Activated CD4-positive, CD25-positive, alpha-beta regulatory T cell treated with anti-CD3 and anti-CD28 coated beads, Interleukin-2, amount 50 U/mL, for 24 hours (primary cell): ENCODE data around the gene ASF1A.
A peak's percentile ranks its signal among the peaks of the same experiment; 100 is the strongest.

Source experiments
- ATAC-seq, 2 donors: fragments of 150-1000 bp; cut with Tn5 transposase; one replicate each; pipeline ENCODE4 v1.10.0; 2021; ENCODE audit warnings: mild to moderate bottlenecking in 1 of 2, moderate library complexity in 1 of 2

ASF1A gene

DNA sequence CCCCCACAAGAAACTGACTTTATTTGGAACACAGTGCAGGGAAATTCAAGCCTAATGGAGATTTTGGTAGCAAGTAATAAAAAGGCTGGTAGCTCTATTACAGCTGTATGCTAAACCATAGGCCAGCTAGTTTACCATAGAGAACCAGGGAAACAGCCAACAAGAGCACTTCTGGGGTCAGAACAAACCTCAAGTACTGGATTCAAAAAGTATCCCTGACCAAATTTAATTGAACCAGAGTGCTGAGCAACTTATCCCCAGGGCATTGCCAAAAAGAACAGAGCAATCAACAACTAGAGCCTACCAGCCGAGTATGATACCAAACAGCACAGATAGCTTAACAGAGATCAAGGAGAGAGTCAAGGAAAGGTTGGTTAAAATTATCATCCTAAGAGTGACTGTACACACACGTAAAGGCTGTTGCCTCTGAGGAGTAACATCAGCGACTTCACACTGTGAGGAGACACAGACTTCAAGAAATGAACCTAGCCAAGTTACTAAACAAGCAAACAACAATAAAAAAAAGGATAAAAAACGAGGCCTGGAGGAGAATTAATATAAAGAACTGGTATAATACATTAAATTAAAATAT is 11.5 kb upstream of the ASF1A start:
- no peak for ATAC-seq

DNA sequence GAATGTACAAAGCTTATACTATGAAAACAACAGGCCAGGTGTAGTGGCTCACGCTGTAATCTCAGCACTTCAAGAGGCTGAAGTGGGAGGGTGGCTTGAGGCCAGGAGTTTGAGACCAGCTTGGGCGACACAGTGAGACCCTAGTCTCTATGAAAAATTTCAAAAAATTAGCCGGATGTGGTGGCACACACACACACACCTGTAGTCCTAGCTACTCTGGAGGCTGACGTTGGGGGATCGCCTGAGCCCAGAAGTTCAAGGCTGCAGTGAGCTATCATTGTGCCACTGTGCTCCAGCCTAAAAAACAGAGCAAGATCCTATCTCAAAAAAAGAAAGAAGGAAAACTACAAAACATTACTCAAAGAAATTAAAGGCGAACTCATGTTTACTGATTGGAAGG is 7.3 kb upstream of the ASF1A start:
- ATAC-seq, result no peak

DNA sequence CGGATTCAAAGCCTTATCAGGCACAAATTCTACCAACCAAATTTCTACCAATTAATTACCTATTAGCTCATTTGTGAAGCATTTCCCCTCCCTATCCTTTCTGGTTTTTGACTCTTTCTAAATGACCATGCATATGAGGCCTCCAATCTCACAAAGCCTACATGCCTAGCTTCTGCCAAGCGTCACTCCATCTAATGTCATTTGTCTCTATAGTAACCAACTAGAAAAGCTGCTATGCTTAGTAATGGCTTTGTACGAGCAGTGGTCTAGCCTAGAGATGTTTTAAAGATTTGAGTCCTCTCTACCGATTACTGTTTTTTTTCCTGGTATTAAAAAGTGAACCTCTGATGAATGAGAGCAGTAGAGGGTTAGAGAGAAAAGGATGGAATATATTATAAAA is 4.8 kb upstream of the ASF1A start:
- peak; percentile 14 to 41 for ATAC-seq

DNA sequence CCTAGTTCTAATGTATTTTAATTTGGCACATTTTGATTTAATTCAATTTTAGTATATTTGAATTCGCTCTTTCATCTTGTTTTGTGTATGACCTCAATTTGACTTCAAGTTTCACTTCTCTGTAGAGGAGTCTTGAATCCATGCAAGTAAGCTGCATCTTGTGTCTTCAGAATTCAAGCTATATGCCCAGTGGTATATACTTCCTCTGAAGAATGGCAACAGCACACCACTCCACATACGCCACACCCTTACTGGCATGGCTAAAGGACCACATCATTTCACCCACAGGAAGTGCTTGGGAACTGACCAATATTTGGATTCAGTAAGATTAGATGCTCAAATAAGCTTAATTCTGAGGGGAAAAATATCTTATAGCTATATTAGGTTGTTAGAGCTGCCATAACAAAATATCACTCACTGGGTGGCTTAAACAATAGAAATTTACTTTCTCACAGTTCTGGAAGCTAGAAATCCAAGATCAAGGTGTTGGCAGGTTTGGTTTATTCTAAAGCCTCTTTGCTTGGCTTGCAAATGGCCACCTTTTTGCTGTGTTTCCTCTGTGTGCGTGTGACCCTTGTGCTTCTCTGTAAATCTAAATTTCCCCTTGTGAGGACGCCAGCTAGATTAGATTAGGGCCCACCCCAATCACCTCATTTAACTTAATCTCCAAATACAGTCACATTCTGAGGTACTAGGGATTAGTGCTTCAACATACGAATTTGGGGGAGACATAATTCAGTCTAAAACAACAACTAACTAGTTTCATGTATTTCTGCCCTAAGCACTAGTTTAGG is 2.8 kb upstream of the ASF1A start:
- ATAC-seq, result no peak

DNA sequence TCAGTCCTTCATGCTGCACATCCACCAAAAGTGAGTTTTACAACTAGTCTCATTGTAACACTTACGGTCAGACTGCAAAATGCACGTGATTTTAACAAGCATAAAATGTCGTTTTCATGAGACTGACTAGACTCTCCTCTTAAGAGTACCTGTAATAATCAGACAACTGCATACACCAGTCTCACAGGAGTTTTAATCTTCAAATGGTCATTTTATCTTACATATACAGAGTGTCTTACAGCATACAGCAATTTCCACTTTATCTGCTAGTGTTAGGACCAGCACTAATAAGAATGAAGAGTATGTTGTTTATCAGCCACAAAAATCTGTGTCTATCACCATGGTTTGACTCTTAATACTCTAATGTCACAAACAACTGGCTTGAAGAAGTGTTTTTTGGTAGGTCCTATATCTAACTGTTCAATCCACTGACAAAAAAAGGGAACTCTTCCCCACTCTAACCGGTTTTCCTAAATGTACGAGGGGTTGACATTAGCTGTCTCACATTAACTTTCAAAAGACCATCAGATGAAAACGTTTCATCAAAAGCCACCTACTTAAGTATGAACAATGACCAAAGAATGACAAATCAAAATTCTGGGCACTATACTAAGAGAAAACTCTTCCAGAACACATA is 1.5 kb upstream of the ASF1A start:
- ATAC-seq, result no peak

DNA sequence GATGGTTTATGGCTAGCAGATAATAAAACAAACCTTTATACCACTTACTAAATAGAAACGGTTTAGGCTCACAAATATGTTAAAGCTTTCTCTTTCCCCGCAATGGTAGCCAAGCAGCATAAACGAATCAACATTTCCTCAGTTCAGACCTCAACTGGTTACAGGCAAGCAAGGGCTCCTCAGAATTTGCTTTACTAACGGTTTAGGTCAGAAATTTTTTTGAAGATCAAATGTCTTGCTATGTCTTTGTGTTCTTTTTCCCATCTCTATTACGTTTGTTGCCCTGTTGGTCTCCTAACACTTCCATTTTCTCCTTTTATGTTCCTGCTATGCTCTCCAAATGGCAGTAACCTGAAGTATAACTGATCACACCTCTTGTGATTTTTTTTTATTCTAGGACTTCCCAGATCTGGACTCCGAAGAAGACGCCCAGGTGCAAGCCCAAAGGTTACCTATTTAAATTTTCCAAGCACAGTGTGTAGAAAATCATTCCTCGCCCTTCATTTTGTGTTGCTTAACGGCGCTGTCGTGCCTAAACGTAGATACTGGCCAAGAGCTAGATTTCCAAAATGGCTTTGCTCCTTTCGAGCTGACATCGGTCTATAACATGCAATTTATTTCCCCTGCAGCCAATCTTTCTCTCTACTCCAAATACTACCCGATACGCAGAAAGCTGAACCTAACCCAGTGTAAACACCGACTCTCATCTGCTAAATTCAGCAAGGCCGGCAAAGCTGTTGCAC is 717 bp upstream of the ASF1A start:
- peak; percentile 8 to 19 for ATAC-seq

DNA sequence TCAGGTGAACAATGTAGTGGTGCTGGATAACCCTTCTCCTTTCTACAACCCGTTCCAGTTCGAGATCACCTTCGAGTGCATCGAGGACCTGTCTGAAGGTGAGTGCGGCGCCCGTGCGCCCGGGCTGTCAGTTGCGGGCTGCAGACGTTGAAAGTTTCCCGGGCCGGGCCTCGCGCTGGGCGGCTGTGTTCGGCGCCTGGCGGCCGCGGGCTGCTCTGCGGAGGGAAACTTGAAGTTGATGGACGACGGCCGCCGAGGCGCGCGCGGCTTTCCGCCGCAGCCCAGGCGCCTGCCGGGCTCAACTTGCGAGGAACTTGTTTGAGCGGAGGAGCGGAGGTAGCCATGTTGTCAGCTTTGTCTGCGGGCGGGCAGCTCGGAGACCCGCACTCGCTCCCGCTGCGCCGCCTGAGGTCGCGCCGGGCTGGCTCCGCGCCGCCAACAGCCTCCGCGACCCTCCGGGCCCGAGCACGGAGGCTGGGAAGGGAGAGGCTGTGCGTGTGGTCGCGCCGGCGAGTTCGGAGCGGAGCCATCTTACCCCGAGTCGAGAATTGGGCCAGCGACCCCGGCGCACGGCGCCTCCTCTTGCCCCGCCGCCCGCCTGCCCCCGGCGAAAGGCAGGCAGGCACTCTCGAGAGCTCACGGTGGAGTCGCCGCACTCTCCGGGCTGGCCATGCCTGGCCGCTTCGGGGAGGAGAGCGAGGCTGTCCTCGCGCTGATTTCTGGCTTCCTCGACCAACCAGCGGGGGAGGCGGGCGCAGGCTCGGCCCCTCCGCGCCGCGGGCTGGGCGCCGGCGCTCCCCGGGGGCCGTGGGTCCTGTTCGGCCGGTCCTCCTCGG is 691 bp downstream of the ASF1A start:
- peak; percentile 20 to 27 for ATAC-seq

DNA sequence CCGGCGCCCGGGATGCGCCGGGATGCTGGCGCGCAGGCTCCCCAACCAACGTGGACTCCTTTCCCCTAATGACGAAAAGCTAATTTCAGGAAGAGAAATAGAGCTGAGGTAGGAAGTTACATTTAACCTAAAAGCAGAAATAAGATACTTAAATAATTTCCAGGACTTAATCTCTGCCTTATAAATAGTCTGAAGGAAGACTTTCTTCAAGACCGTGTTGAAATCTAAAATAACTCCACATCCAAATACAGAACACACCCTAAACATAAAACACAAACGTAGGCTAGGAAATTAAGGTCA is 1.3 kb downstream of the ASF1A start:
- ATAC-seq, result no peak

DNA sequence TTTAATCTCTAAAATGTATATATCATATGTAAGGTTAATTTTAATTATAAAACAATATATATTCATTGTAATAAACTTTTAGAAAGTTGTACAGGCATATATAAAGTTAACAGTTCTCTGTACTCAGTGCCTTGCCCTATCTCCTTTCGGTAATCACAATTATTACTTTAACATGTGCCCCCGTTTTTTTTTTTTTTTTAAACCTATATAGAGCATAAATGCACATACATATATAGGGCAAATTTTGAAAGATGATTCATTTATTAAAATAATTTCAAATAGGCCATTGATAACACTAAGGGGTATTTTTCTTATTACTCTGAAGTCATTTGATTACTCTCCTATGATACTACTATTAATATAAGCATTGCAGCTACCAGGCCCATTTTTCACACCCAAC is 1.9 kb downstream of the ASF1A start:
- ATAC-seq, result no peak

DNA sequence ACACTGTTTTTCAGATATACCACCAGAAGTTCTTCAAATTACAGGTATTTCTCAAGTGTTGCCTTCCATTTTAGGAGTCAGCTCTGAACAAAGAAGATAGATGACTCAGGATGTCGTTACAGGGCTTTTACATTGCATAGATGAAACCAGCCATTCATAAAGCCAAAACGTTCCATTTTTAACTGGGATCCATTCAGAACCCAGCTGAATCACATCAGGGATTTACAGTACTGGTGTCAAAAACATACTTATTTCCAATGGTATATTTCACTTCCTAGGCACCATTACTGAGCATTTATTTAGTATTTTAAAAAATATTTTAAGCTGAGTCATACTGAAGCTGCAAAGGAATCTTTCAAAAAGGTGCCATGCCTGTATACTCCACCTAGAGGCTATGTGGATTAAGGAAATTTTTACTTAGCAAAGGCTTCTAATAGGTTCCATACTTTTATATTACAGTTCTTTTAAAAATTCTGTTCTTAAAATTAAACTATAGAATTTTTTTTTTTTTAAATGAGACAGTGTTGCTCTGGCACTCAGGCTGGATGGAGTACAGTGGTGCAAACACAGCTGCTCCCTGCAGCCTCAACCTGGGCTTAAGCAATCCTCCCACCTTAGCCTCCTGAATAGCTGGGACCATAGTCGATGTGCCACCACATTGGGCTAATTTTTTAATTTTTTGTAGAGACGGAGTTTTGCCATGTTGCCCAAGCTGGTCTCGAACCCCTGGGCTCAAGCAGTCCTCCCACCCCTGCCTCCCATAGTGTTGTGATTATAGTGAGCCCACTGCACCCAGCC is 2.6 kb downstream of the ASF1A start:
- peak; percentile 10 to 30 for ATAC-seq

DNA sequence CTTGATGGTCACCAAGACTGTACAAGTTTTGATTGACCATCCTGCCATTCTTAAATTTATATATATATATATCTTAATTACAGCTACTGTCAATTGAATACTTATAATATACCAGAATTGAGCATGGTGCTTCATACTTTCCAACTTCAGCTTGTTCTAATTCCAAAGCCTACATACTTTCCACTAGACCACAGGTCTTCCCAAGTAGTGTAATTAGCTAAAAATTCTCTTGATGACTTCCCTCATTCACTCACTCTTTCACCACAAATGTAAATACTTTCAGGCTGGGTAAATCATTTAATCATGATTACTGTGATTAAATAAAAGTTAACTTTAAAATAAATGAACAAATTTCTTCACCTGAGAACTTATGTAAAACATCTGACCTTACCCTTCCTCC is 3.4 kb downstream of the ASF1A start:
- ATAC-seq, result no peak

DNA sequence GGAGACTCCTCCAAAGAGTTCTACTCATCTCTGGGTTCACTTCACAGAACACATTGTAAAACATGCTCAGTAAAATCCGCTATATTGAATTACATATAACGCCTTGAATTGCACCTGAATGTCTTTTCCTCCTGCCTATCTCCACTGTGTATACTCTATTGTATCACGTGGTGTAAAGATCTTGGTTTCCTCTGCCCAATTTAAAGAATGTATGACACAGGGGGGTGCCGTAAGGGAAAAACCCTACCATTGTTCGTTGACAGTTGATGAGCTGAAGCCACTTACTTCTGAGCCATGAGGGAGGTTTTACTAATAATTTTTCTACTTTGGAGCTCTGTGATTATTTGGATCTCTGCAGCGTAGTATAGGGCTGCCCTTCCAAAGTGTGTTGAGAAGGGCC is 6.0 kb downstream of the ASF1A start:
- ATAC-seq, result peak; percentile 80 to 82

DNA sequence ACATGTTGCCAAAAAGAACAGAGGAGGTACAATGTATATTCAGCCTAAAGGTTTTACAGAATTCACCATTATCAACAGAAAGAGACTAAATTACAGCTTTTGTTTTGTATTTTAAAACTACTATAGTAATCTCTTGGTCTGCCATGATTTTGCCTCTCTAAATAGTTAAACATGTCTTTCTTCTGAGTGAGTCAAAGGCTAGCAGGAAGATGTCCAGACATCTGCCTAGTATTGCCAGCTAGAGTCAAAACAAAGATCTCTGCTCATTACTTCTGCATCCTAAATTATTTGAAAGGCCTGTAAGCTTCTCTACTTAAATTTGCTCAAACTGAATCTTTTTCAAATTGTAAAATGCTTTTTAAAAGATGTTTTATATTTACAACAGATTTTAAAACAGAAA is 8.8 kb downstream of the ASF1A start:
- peak in 1 of 2 donors; percentile 25 for ATAC-seq

DNA sequence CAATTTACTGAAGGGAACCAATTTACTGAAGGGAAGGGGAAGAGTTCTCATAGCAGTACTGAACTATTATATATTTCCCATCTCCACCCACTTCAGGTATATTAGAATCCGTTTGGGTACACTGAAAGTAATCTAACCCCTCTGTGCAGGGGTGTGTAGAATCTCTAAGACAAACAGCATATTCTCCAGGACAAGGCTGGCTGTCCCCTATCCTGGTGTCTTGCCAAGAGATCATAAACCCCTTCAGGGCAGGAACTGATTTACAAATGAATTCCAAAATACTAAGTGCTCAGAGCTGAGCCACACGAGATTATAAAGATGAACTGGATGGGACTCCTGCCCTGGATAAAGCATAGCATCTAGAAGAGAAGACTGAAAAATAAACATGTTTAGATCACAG is 9.2 kb downstream of the ASF1A start:
- ATAC-seq, result no peak

DNA sequence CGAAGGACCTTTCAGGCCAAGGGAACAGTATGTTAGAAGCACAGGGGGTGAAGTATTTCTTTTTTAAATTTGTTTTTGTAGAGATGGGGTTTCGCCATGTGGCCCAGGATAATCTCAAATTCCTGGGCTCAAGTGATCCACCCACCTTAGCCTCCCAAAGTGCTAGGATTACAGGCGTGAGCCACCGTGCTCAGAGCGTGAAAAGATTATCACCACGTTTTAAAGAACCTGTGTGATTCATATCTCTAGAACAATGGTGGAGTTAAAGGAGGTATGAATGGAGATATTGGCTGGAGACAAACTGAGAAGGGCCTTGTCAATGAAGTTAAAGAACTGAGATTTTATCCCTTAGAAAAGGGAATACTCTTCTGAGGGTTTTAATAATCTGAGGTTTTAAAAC is 9.7 kb downstream of the ASF1A start:
- ATAC-seq, result no peak

DNA sequence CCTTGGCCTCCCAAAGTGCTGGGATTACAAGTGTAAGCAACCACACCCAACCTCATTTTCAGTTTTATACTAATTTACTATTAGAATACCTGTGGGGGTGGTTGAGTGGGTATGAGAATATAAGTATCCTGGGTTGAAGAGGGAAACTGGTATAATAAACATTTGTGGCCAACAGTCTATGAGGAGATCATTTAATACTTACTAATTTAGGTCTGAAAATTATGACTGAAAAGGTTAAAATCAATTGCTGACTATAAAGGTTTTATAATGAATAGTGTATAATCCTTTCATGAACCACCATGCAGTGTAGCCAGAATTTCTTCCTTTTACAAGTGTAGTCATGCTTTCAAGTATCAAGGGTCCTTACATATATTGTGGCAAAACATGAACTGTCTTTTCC is 11.1 kb downstream of the ASF1A start:
- peak; percentile 11 to 52 for ATAC-seq

DNA sequence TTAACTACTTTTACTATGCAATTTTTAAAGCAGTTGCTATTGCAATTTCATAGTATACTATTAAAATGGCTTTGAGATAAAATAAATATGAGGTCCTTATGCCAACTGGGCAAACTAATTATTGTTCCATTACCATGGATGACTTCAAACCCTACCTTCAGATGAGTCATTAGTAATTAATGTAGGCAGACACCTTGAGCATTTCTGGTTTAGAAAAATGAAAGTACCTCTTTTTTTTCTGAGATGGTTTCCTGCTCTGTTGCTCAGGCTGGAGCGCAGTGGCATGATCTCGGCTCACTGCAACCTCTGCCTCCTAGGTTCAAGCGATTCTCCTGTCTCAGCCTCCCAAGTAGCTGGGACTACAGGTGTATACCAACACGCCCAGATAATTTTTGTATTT is 11.9 kb downstream of the ASF1A start:
- peak; percentile 69 to 74 for ATAC-seq

DNA sequence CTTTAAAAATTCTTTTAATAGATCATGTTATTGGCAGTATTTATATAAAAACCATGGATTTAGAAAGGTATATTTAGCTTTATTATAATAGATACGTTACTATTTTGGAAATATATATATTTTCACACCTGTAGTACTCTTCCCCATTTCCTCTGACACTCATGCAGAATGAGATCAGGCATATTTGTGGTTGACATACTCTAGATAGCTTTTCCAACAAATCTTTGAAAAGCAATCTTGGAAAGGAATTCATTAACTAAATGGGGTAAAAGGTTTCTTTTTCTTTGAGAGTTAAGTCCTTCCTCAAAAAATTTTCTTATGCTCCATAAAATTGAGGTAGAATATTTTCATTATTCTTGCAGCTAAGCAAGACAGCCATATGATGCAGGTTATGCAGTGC is 14.5 kb downstream of the ASF1A start:
- ATAC-seq, result no peak

DNA sequence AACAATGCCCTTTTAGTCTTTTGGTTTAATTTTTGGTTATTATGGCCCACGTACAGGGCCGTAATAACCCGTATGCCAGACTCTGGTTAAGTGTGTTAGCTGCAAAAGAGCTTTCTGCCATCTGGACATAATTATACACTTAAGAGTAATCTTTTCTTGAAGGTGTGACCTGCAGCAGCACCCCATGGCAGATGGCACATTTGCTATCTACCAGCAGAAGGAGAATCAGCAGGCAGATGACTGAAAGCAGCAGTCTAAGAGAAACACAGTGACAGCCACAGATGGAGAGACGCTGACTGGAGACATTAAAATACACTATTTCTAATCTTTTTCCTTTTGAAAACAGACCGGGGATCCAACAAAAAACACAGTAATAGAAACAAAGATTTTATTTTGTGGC is 18.7 kb downstream of the ASF1A start:
- ATAC-seq, result no peak

DNA sequence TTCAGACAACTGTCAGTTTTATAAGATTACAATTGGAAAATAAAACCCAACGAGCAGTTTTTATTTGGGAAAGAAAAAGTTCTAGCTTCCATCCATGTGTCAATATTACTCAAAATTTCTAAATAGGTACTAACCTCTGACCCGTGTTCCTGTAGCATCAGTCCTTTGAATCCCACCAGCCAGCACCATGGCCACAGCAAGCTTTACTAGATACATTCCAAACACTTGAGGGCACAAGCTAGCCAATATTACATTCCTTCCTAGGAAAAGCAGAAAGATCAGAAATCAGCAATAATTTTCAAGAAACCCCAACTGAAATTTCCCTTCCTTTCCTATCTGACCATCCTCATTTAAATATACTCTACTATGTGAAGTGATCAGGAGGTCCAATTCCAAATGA is 19.2 kb downstream of the ASF1A start:
- ATAC-seq, result no peak

DNA sequence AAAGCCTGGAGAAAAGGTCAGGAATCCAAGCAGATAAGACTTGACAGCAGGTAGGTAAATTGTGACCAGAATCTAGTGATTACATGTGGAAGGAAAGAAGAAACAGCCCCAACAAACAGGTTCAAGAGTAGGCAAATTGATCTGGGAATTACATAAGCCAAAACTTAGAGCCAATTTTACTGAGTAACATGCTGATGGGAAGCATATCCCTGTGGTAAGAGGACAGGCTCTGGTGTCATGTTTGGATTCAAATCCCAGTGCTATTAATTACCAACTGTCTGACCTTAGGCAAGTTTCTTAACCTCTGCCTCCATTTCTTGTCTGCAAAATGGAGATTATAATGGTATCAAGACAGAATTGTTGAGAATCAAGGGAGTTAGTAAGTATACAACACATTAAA is 20.6 kb downstream of the ASF1A start:
- ATAC-seq, result no peak
